Measurements from ENCODE around the gene KLHL30.

KLHL30 gene

DNA sequence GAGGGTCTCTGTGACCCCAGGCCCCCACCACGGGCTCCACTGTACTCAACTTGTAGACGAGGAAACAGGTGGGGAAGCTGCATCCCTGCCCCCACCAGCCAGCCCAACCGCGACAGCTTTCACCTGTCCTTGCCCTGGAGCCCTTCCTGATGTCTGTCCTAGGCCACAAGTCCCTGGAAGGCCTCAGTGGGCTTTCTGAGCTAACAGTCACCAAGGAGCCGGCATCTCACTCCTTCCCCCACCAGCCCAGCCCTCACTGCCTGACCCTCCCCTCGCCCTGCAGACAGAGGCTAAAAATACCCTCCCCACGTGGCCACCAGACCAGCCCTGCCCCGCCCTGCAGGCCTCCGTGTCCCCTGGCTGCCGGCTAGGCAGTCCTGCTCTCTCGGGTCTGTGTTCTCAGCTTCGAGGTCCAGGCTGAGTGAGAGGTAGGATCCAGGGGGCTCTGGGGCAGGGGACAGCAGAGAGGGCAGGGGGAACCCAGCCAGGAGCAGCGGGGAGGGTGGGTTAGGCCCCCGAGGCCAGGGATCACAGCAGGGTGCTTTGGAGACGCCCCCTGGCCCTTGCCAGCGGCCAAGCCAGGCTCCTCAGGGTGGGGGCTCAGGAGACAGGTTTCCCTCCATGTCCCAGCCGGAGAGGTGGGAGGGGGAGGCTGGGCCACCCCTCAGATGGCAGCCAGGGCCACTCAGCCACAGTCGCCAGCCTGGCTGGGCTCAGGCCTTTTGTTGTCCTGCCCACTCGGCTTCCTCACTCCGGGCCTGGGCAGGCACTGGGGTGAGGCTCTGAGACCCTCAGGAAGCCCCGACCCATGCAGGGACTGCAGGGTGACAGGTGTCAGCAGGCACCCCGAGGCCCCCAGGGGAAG lies at the start of gene KLHL30:
KLHL30 (plus strand) TSS at position 338 of the 865 bp plus-strand sequence. CDS start 2,087 bp downstream, outside the sequence.
- DNase-seq (ENCODE audit: low read depth in 3 of 3) = no peak

DNA sequence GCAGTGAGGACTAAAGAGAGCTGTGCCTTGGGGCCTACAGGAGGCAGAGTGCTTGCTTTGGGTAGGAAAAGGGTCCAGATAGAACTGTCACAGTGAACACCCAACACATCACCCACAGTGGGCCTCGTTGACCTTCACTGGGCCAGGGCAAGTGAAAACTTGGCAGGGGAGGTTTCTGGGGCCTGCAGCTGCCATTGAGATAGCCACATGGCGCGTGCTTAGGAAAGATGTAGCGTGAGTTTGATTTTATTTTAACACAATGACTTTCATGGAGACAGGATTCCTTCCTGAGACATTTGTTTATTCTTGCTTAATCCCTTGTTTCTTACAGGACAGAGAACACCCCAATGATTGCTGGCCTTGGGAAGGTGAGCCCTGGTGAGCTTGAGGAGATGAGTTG lies 47.6 kb upstream of the KLHL30 start:
- DNase-seq (ENCODE audit: low read depth in 3 of 3) = no peak

- no peak for DNase-seq (ENCODE audit: low read depth in 3 of 3)
Observed at GRCh38 chr2:238091436-238092060, 46.9 kb upstream of the KLHL30 start.

- no peak for DNase-seq (ENCODE audit: low read depth in 3 of 3)
Observed at GRCh38 chr2:238092486-238093035, 45.9 kb upstream of the KLHL30 start.

DNA sequence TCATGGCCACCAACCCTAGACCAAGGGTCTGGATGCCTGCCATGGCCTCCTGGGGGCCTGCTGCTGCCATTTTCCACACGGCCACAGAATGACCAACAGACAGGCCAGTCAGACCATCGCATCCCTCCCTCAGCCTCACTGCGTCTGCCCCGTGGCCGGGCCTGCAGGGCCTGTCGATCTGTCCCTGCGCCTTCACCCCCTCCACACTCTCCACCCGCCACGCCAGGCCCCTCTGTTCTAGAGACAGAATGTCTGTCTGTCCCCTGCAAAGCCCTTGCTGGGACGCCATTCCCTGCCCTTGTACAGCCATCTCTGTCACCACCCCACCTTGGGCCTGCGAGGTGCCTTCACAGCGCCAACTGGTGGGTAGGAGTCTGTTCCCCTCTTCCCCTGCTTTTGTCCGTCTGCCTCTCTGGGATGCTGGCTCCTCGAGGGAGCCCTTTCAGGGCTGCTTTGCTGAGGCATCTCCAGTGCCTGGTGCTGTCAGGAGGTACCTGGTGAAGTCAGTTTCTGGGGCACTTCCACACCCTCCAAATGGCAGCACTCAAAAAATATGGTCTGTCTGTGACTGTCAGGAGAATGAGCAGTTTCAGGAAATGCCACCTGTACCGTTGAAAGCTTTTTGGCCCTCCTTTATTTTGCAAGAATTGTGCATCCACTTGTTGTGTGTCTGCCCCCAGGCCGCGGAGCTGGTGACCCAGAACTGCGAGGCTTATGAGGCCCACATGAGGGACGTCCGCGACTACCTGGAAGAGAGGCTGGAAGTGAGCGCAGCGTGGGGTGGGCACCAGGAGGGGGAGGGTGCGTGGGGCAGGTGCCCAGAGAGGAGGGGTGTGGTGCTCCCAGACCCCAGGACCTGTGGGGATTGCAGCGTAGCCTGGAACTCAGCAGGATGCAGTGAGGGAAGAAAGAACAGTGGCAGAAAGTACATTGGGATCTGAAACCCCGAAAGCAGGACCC lies 45.0 kb upstream of the KLHL30 start:
- no peak for DNase-seq (ENCODE audit: low read depth in 3 of 3)

DNA sequence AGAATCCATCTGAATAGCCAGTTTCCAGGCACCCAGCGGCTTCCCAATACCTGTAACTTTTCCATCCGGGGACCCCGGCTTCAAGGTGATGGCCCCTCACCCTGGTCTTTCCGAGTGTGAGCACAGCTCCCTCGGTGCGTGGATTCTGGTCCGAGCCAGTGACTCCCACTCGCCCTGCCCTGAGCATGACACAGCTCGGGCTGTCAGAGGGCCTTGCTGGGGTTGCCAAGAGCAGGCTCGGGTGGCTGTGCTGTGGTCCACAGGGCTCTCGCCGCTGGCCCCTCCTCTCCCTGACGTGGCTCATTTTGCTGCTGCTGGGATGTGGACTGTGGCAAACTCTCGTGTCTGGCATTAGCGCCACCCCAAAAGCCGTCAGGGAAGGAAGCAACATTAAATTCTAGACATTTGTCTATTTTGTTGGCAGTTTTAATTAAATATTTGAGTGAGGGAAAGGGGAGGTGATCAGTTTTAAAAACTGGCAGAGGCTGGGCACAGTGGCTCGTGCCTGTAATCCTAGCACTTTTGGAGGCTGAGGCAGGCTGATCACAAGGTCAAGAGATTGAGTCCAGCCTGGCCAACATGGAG lies 43.9 kb upstream of the KLHL30 start:
- DNase-seq (ENCODE audit: low read depth in 3 of 3) = no peak

GRCh38 chr2:238095143-238095542 lies 43.3 kb upstream of the KLHL30 start:
- DNase-seq (ENCODE audit: low read depth in 3 of 3) = no peak

DNA sequence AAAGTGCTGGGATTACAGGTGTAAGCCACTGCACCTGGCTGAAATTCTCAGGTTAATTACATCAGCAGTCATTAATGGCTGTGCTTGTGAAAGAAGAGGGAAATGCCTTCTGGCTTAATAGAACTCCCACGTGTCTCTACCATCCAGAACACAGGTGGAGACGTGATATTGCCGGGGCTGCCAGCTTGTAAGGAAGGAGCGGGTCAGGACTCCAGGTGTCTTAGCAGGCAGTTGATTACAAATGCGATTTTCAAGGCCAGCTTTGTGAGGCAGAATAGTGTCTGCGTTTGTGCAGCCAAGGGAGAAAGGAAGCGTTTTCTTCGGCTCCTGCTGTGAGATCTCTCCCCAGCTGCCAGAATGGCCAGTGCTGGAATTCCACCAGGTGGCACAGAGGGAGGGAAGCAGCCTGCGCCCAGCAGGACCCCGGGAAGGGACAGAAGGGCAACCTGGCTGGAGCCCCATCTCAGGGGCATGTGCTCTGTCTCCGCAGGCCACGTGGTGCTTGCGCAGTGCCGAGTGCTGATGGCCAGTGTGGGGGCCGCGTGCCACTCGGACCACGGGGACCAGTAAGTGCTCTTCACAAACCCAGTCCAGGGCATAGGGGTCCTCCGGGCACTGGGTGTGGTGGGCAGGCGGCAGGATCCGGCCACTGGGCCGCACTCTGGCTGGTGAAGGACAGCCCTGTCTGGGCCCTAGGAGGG lies 42.0 kb upstream of the KLHL30 start:
- DNase-seq (ENCODE audit: low read depth in 3 of 3) = no peak

- no peak for DNase-seq (ENCODE audit: low read depth in 3 of 3)
Observed at GRCh38 chr2:238097201-238097987, 41.1 kb upstream of the KLHL30 start.

- no peak for DNase-seq (ENCODE audit: low read depth in 3 of 3)
Observed at GRCh38 chr2:238097988-238098871, 40.2 kb upstream of the KLHL30 start.

DNA sequence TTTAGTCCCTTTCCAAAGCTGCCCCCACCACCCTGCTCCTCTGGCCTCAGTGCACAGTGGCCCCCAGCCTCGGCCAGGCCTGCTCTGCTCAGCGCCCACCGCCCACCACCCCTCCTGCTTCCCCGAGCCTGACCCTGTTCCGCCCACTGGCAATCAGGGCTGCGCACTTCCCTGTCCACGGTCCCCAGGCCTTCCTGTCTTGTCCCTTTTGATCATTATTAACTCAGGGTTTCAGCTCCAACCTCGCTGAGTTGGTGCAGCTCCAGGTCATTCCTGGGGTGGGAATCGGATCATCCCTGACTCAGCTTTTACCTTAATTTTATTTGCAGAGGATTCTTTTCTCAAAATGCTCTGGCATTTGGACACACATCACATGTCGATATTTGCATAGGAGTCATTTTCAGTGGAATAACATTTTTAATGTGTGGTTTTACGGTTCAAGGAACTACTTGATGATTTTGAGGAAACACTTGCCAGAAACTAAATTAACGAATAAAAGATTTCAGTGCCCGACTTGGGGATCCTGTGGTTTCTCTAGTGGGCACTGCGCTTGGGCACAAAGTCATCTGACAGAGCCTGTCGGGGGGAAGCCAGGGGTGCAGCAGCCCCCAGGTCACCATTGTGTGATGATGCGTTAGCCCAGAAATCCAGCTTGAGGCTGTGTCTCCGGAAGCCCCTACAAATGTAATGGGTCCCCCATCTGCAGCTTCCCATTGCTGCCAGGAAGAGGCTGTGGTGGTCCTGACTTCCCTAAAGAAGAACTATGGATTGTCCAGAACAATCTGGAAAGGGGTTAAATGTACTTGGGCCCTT lies 39.4 kb upstream of the KLHL30 start:
- no peak for DNase-seq (ENCODE audit: low read depth in 3 of 3)

GRCh38 chr2:238099714-238100048 lies 38.8 kb upstream of the KLHL30 start:
- no peak for DNase-seq (ENCODE audit: low read depth in 3 of 3)

- no peak for DNase-seq (ENCODE audit: low read depth in 3 of 3)
Observed at GRCh38 chr2:238100049-238100820, 38.2 kb upstream of the KLHL30 start, which contains the start of gene ESPNL. Gene ESPNL, plus strand, starts transcription at chr2:238100340. Its CDS starts 80 bp downstream, at chr2:238100420.

- DNase-seq (ENCODE audit: low read depth in 3 of 3) = no peak
Observed at GRCh38 chr2:238100821-238101771, 37.4 kb upstream of the KLHL30 start.

GRCh38 chr2:238101891-238102841 lies 36.3 kb upstream of the KLHL30 start:
- no peak for DNase-seq (ENCODE audit: low read depth in 3 of 3)
